Trophoblast cell (in vitro differentiated cells and primary cell): Measurements from ENCODE around the gene ELAVL1.

Source experiments
- DNase-seq, 2 donors: peaks; one replicate each; pipeline ENCODE4 v3.0.0-alpha.2; 2016
- H2AFZ ChIP-seq: 2 replicates; pipeline ENCODE4 v1.6.1; 2013; ENCODE audit warnings: low read length, moderate library complexity, mild to moderate bottlenecking; ENCODE audit not compliant: insufficient read depth, poor library complexity
- H2AK5ac ChIP-seq: 2 replicates; pipeline ENCODE4 v1.6.1; 2013; ENCODE audit warnings: mild to moderate bottlenecking, low read length
- H2BK120ac ChIP-seq: 2 replicates; pipeline ENCODE4 v1.6.1; 2013; ENCODE audit warnings: low read length, mild to moderate bottlenecking, moderate library complexity; ENCODE audit not compliant: insufficient read depth, poor library complexity
- H2BK12ac ChIP-seq: 2 replicates; pipeline ENCODE4 v1.6.1; 2013; ENCODE audit warnings: mild to moderate bottlenecking, low read length, moderate library complexity
- H2BK5ac ChIP-seq: 2 replicates; pipeline ENCODE4 v1.6.1; 2013; ENCODE audit warnings: low read length, low read depth, moderate library complexity, mild to moderate bottlenecking; ENCODE audit not compliant: poor library complexity
- H3K14ac ChIP-seq: 2 replicates; pipeline ENCODE4 v1.6.1; 2013; ENCODE audit warnings: mild to moderate bottlenecking, low read length
- H3K18ac ChIP-seq: 2 replicates; pipeline ENCODE4 v1.6.1; 2013; ENCODE audit warnings: mild to moderate bottlenecking, low read length
- H3K23ac ChIP-seq: 2 replicates; pipeline ENCODE4 v1.6.1; 2013; ENCODE audit warnings: low read length
- H3K27ac ChIP-seq: 2 replicates; pipeline ENCODE4 v1.5.1; 2013; ENCODE audit warnings: low read depth, mild to moderate bottlenecking, inconsistent platforms, low read length, moderate library complexity
- H3K27me3 ChIP-seq: 2 replicates; pipeline ENCODE4 v1.6.1; 2013; ENCODE audit warnings: inconsistent platforms, mild to moderate bottlenecking, low read length, moderate library complexity; ENCODE audit not compliant: insufficient read depth
- H3K36me3 ChIP-seq, 2 experiments: 1 replicate in 1 of 2; 2 replicates in 1 of 2; pipeline ENCODE4 v1.6.1; 2013; ENCODE audit warnings: low read length in 2 of 2, mild to moderate bottlenecking in 2 of 2, moderate library complexity in 1 of 2; ENCODE audit not compliant: insufficient read depth in 2 of 2, control insufficient read depth in 1 of 2
- H3K4ac ChIP-seq: 2 replicates; pipeline ENCODE4 v1.6.1; 2013; ENCODE audit warnings: low read depth, mild to moderate bottlenecking, low read length, moderate library complexity
- H3K4me1 ChIP-seq, 2 experiments: 1 replicate in 1 of 2; 2 replicates in 1 of 2; pipeline ENCODE4 v1.6.1; 2013; ENCODE audit warnings: low read length in 2 of 2, mild to moderate bottlenecking in 2 of 2, moderate library complexity in 1 of 2; ENCODE audit not compliant: insufficient read depth in 2 of 2, control insufficient read depth in 1 of 2
- H3K4me2 ChIP-seq: 2 replicates; pipeline ENCODE4 v1.6.1; 2013; ENCODE audit warnings: inconsistent platforms, mild to moderate bottlenecking, low read length, moderate library complexity
- H3K4me3 ChIP-seq: 2 replicates; pipeline ENCODE4 v1.5.1; 2013; ENCODE audit warnings: mild to moderate bottlenecking, low read depth, low read length, inconsistent platforms
- H3K79me1 ChIP-seq: one replicate; pipeline ENCODE4 v1.6.1; 2013; ENCODE audit warnings: low read length
- H3K79me2 ChIP-seq: 2 replicates; pipeline ENCODE4 v1.6.1; 2013; ENCODE audit warnings: low read length, mild to moderate bottlenecking; ENCODE audit not compliant: control insufficient read depth, insufficient read depth, poor library complexity
- H3K9ac ChIP-seq: 2 replicates; pipeline ENCODE4 v1.6.1; 2013; ENCODE audit warnings: mild to moderate bottlenecking, low read length
- H3K9me3 ChIP-seq: 2 replicates; pipeline ENCODE4 v1.6.1; 2013; ENCODE audit warnings: low read depth, mild to moderate bottlenecking, control low read depth, inconsistent platforms, low read length; ENCODE audit not compliant: insufficient read depth
- H4K12ac ChIP-seq: 2 replicates; pipeline ENCODE4 v1.6.1; 2013; ENCODE audit warnings: low read depth, mild to moderate bottlenecking, low read length, moderate library complexity
- H4K8ac ChIP-seq: 2 replicates; pipeline ENCODE4 v1.6.1; 2013; ENCODE audit warnings: low read depth, mild to moderate bottlenecking, low read length, moderate library complexity
- H4K91ac ChIP-seq: one replicate; pipeline ENCODE4 v1.6.1; 2013; ENCODE audit warnings: low read depth, mild to moderate bottlenecking, low read length, moderate library complexity
- WGBS: extraction: QIAGEN DNeasy Blood & Tissue Kit; methylation state at CpG from one replicate; pipeline ENCODE4 v1.1.7; 2013; ENCODE audit warnings: missing lambda C conversion rate; ENCODE audit not compliant: insufficient read length, insufficient coverage; ENCODE audit errors: extremely low coverage; 5-methylcytosine and 5-hydroxymethylcytosine counted together

ELAVL1 gene

DNA sequence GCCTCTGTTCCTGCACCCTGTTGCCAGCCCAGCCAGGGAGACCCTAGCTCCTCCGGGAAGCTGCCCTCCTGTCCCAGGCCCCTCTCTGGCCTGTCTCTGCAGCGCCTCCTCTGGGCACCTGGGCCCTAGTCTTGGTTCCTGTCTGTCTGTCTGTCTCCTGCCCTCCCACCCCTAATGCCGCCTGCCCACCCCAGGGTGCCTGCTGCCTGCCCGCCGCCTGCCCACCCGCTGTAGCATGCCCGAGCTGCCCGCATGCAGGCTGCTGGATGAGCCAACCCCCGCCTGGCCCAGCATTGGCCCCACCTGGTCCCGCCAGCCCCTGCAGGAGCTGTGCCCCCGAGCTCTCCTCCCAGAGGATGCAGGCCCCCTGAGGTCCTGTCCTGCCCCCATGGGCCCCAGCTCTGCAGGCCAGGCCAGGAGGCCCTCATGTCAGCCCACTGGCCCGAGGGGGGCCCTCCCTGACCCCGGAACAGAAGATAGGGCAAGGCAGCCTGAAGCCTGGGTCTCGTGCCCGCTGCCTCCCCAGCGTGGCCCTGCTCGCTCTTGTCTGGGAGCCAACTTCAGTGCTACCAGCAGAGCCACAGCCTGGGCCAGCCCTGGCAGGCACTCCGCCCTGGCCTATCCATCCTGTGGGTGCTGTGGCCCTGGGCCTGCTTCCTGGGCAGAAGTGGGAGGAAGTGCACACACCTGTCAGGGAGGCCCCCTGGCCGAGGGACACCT, 96.5 kb downstream of the ELAVL1 start:
- Histone ChIP-seq H4K91ac (no peak overlapping the region), H3K27me3 (no peaks in the 10 kb centered on the region), H3K4me1 (peaks cover 6 to 8% of the 10 kb centered on the region in 2 experiments), H3K23ac (no peak overlapping the region), H2AFZ (no peak overlapping the region), H4K12ac (no peak overlapping the region), H3K27ac (no peak overlapping the region), H3K14ac (no peak overlapping the region), H3K9ac (no peak overlapping the region), H3K79me1 (peaks cover 7% of the 10 kb centered on the region), H4K8ac (no peak overlapping the region), H3K36me3 (peaks cover 43 to 48% of the 10 kb centered on the region in 2 experiments), H2AK5ac (no peak overlapping the region), H2BK120ac (no peak overlapping the region), H3K4me3 (no peak overlapping the region), H3K79me2 (peaks cover 10% of the 10 kb centered on the region), H3K4ac (no peak overlapping the region), H3K18ac (no peak overlapping the region), H2BK5ac (no peak overlapping the region), H3K9me3 (no peaks in the 10 kb centered on the region), H2BK12ac (no peak overlapping the region), H3K4me2 (no peak overlapping the region)
- no CpG with 5 or more reads among the region's 19 CpGs for WGBS
- no peak for DNase-seq
